H1 (cell line): Measurements from ENCODE around the gene PLEKHG3. TPM values are rescaled to one million over a fixed set of nuclear protein-coding genes. Genes with fewer than 3 reads are reported as not detected.
A peak's percentile ranks its signal among the peaks of the same experiment; 100 is the strongest.

Experiments
- CTCF ChIA-PET: fragments of 300-600 bp; sonication (Branson Sonifier 250); formaldehyde crosslinking; loops from one replicate; lab custom pipeline; 2021; ENCODE audit not compliant: partially characterized antibody; lab: Charles Lee
- POLR2A ChIA-PET: fragments of 300-600 bp; sonication (Branson Sonifier 250); formaldehyde crosslinking; loops from one replicate; lab custom pipeline; 2021; ENCODE audit warnings: inconsistent platforms; ENCODE audit not compliant: partially characterized antibody; lab: Charles Lee
- DNase-seq, 2 experiments: peaks; one replicate each; pipeline versions ENCODE4 v3.0.0 to v3.0.0-alpha.2; 2010 to 2022; ENCODE audit warnings: low spot score in 2 of 2, low read depth in 1 of 2, mixed read lengths in 1 of 2
- FAIRE-seq: peaks from 2 replicates; lab custom pipeline; 2011; peaks lifted over from hg19 to GRCh38; lab: Jason Lieb, UNC
- H2AFZ ChIP-seq: 2 replicates; pipeline ENCODE4 v1.8.1; 2012; ENCODE audit warnings: low read length, inconsistent platforms
- H2AK5ac ChIP-seq: 2 replicates; pipeline ENCODE4 v1.6.1; 2013; ENCODE audit warnings: low read depth, low read length
- H2BK120ac ChIP-seq: replicated peaks from 2 replicates; pipeline ENCODE3; 2013; ENCODE audit warnings: low read depth, low read length, inconsistent platforms
- H2BK12ac ChIP-seq: 2 replicates; pipeline ENCODE4 v1.6.1; 2013; ENCODE audit warnings: low read depth, low read length
- H2BK15ac ChIP-seq: 2 replicates; pipeline ENCODE4 v1.6.1; 2013; ENCODE audit warnings: low read length
- H2BK20ac ChIP-seq: 2 replicates; pipeline ENCODE4 v1.6.1; 2013; ENCODE audit warnings: low read length
- H2BK5ac ChIP-seq: 2 replicates; pipeline ENCODE4 v1.6.1; 2013; ENCODE audit warnings: low read depth, low read length
- H3K14ac ChIP-seq: 2 replicates; pipeline ENCODE4 v1.6.1; 2013; ENCODE audit warnings: inconsistent platforms; ENCODE audit not compliant: insufficient read length
- H3K18ac ChIP-seq: 2 replicates; pipeline ENCODE4 v1.6.1; 2013; ENCODE audit warnings: low read length; ENCODE audit errors: extremely low read depth
- H3K23ac ChIP-seq: 2 replicates; pipeline ENCODE4 v1.6.1; 2013; ENCODE audit warnings: inconsistent platforms; ENCODE audit not compliant: insufficient read length
- H3K23me2 ChIP-seq: 2 replicates; pipeline ENCODE4 v1.6.1; 2013; ENCODE audit warnings: low read depth, low read length
- H3K27ac ChIP-seq: 2 replicates; pipeline ENCODE4 v1.6.1; 2011; ENCODE audit warnings: low read depth, low read length, inconsistent platforms
- H3K27me3 ChIP-seq, 4 experiments: replicated peaks in 1 of 4; 1 replicate in 1 of 4; 2 replicates in 3 of 4; pipeline versions ENCODE4 v1.6.1 to v1.8.1; 2011 to 2013; ENCODE audit warnings: low read length in 3 of 4, mild to moderate bottlenecking in 3 of 4, inconsistent platforms in 2 of 4, mixed read lengths in 2 of 4, moderate library complexity in 1 of 4; ENCODE audit not compliant: control insufficient read depth in 3 of 4, insufficient read depth in 3 of 4; ENCODE audit errors: extremely low read depth in 1 of 4
- H3K36me3 ChIP-seq, 4 experiments: 2 replicates each; pipeline versions ENCODE4 v1.6.1 to v1.8.1; 2011 to 2013; ENCODE audit warnings: mild to moderate bottlenecking in 4 of 4, low read length in 3 of 4, moderate library complexity in 2 of 4, control low read depth in 1 of 4, inconsistent platforms in 1 of 4; ENCODE audit not compliant: insufficient read depth in 4 of 4, control insufficient read depth in 2 of 4
- H3K4ac ChIP-seq: replicated peaks from 2 replicates; pipeline ENCODE3; 2013; ENCODE audit warnings: low read length, low read depth, mixed read lengths, inconsistent platforms; ENCODE audit not compliant: insufficient read length
- H3K4me1 ChIP-seq, 4 experiments: replicated peaks in 1 of 4; 1 replicate in 1 of 4; 2 replicates in 3 of 4; pipeline versions ENCODE4 v1.6.1 to v1.8.1; 2011 to 2013; ENCODE audit warnings: low read length in 3 of 4, inconsistent platforms in 2 of 4, mixed read lengths in 1 of 4; ENCODE audit not compliant: insufficient read depth in 4 of 4, control insufficient read depth in 3 of 4
- H3K4me2 ChIP-seq, 2 experiments: 2 replicates each; pipeline versions ENCODE4 v1.6.1 to v1.8.1; 2011 to 2013; ENCODE audit warnings: low read depth in 2 of 2, low read length in 2 of 2, control low read depth in 1 of 2, inconsistent platforms in 1 of 2, mild to moderate bottlenecking in 1 of 2; ENCODE audit not compliant: insufficient read depth in 1 of 2
- H3K4me3 ChIP-seq, 4 experiments: fragments of 200-600, 300-600 bp in 1 of 4; sonication (generic), shearing (Covaris generic), sonication (Bioruptor Twin) in 1 of 4; 2 replicates each; pipeline versions ENCODE4 v1.5.1 to v1.8.1; 2011 to 2016; ENCODE audit warnings: low read length in 4 of 4, low read depth in 3 of 4, control low read depth in 2 of 4, inconsistent platforms in 2 of 4, mild to moderate bottlenecking in 2 of 4, mixed read lengths in 1 of 4, moderate library complexity in 1 of 4; ENCODE audit not compliant: insufficient read depth in 2 of 4; ENCODE audit errors: extremely low read depth in 1 of 4
- H3K56ac ChIP-seq: replicated peaks from 2 replicates; pipeline ENCODE3; 2013; ENCODE audit warnings: low read depth, mild to moderate bottlenecking, mixed read lengths, low read length, inconsistent platforms; ENCODE audit not compliant: insufficient read length
- H3K79me1 ChIP-seq: 2 replicates; pipeline ENCODE4 v1.6.1; 2013; ENCODE audit warnings: low read depth, low read length, control low read depth
- H3K79me2 ChIP-seq, 2 experiments: 2 replicates each; pipeline versions ENCODE4 v1.6.1 to v1.8.1; 2012 to 2013; ENCODE audit warnings: low read length in 2 of 2, mild to moderate bottlenecking in 2 of 2, inconsistent platforms in 1 of 2; ENCODE audit not compliant: insufficient read depth in 2 of 2, control insufficient read depth in 1 of 2
- H3K9ac ChIP-seq, 4 experiments: replicated peaks in 1 of 4; 1 replicate in 1 of 4; 2 replicates in 3 of 4; pipeline versions ENCODE4 v1.6.1 to v1.8.1; 2011 to 2013; ENCODE audit warnings: low read depth in 3 of 4, low read length in 3 of 4, control low read depth in 2 of 4, mild to moderate bottlenecking in 2 of 4, moderate library complexity in 2 of 4, inconsistent platforms in 1 of 4; ENCODE audit errors: extremely low read depth in 1 of 4
- H3K9me3 ChIP-seq, 2 experiments: 2 replicates each; pipeline versions ENCODE4 v1.6.1 to v1.8.1; 2012 to 2013; ENCODE audit warnings: mild to moderate bottlenecking in 2 of 2, moderate library complexity in 2 of 2, control low read depth in 1 of 2, inconsistent platforms in 1 of 2, low read depth in 1 of 2, low read length in 1 of 2, mixed read lengths in 1 of 2; ENCODE audit not compliant: insufficient read depth in 2 of 2
- H4K20me1 ChIP-seq, 2 experiments: replicated peaks in 1 of 2; 2 replicates each; pipeline versions ENCODE3 to v1.8.1; 2011 to 2013; ENCODE audit warnings: inconsistent platforms in 2 of 2, low read length in 2 of 2, mild to moderate bottlenecking in 1 of 2; ENCODE audit not compliant: insufficient read depth in 2 of 2, control insufficient read depth in 1 of 2
- H4K5ac ChIP-seq: 2 replicates; pipeline ENCODE4 v1.6.1; 2013; ENCODE audit warnings: low read length, low read depth, mixed read lengths, inconsistent platforms; ENCODE audit not compliant: insufficient read length
- H4K8ac ChIP-seq: 2 replicates; pipeline ENCODE4 v1.8.0; 2013; ENCODE audit warnings: mild to moderate bottlenecking, moderate library complexity, low read length, inconsistent platforms; ENCODE audit not compliant: insufficient read depth; ENCODE audit errors: extremely low read depth
- H4K91ac ChIP-seq: replicated peaks from 2 replicates; pipeline ENCODE3; 2013; ENCODE audit warnings: low read length, mixed read lengths, inconsistent platforms; ENCODE audit not compliant: insufficient read length
- E2F6 ChIP-seq: IDR thresholded peaks from 2 replicates; pipeline ENCODE4 v1.6.1; 2012; ENCODE audit warnings: inconsistent platforms
- POLR2AphosphoS5 ChIP-seq: IDR thresholded peaks from 2 replicates; pipeline ENCODE4 v1.6.1; 2011; ENCODE audit warnings: low read depth, low read length
- WGBS, 2 experiments: shearing (Covaris generic) in 1 of 2; methylation state at CpG; one replicate each; pipeline versions ENCODE4 v1.1.6 to v1.1.7; 2013 to 2015; ENCODE audit warnings: low lambda C conversion rate in 2 of 2, mixed read lengths in 2 of 2, inconsistent platforms in 1 of 2, low coverage in 1 of 2, missing lambda C conversion rate in 1 of 2; ENCODE audit not compliant: insufficient replicate concordance in 2 of 2, insufficient coverage in 1 of 2, insufficient read length in 1 of 2; ENCODE audit errors: extremely low coverage in 1 of 2, missing lambda C conversion rate in 1 of 2; 5-methylcytosine and 5-hydroxymethylcytosine counted together
- polyA plus RNA-seq, 7 experiments: library from polyadenylated mRNA; depleted of rRNA in 3 of 7; stranded (reverse) in 5 of 7; unstranded in 2 of 7; fragments of >200 nt in 5 of 7; fragments of 200-250 nt in 2 of 7; gene quantifications; 1 replicate in 5 of 7; 2 replicates in 1 of 7; 4 replicates in 1 of 7; pipeline versions ENCODE4 v1.2.1 to v1.2.3, GENCODE V29; 2011 to 2013; ENCODE audit warnings: missing spikeins in 2 of 7, mixed read lengths in 2 of 7
- total RNA-seq: library from RNA; stranded (reverse); fragmentation: NEBNext Ultra II Directional; extraction: Animal tissue kit (Norgen Biotek cat#: 25700); gene quantifications from 2 replicates; pipeline ENCODE4 v1.2.1, GENCODE V29; 2021

PLEKHG3 gene
- total and polyA plus RNA-seq, 2 of the 8 experiments (the other 6 are each of a cell fraction or from before 2014, with no cell fraction given) = 43.4 to 90.6 TPM

- Histone ChIP-seq H2BK15ac (no peak overlapping the region), H4K91ac (no peak overlapping the region), H3K14ac (no peak overlapping the region), H3K79me2 (no peaks in the 10 kb centered on the region), H2BK20ac (no peak overlapping the region), H3K27ac (no peak overlapping the region), H3K4me3 (no peak overlapping the region), H2BK120ac (no peak overlapping the region), H3K9me3 (no peaks in the 10 kb centered on the region), H3K27me3 (no peaks in the 10 kb centered on the region; a peak in 1 of 7 replicates), H3K36me3 (peaks cover 0 to 3% (median under 1%) of the 10 kb centered on the region in 4 experiments; a peak in 3 of 8 replicates), H3K4ac (no peak overlapping the region), H2AK5ac (no peak overlapping the region), H3K18ac (no peak overlapping the region), H2BK12ac (no peak overlapping the region), H4K20me1 (no peaks in the 10 kb centered on the region), H3K79me1 (no peaks in the 10 kb centered on the region), H4K8ac (no peak overlapping the region), H3K56ac (no peak overlapping the region), H3K23ac (no peak overlapping the region), H2BK5ac (no peak overlapping the region), H3K9ac (no peak overlapping the region), H2AFZ (no peak overlapping the region), H4K5ac (no peak overlapping the region), H3K4me1 (peaks cover 0 to 11% (median 4%) of the 10 kb centered on the region in 4 experiments; a peak in 6 of 7 replicates), H3K23me2 (no peaks in the 10 kb centered on the region), H3K4me2 (no peak overlapping the region)
- POLR2A ChIA-PET = interaction anchor here (0.9 to 1.3 kb wide), 2 partner anchors 10 to 38 kb away, joined by 3 to 5 read pairs; no protein-coding TSS in a partner anchor
- 0 out of 2 replicates have a peak, but pooled peaks have one; percentile 17 for TF ChIP-seq POLR2AphosphoS5
- no peak for TF ChIP-seq E2F6
- 81% methylated on average over 3 of the region's 5 CpGs; no CpG with 5 or more reads in 1 of the 2 experiments for WGBS, 2 experiments
- FAIRE-seq (no peak), DNase-seq (no peak)
- CTCF ChIA-PET = interaction anchor here (1.0 kb wide), 1 partner anchor 83 kb away, joined by 3 read pairs; no protein-coding TSS in a partner anchor
Measured at GRCh38 chr14:64754685-64755084, 50.5 kb downstream of the PLEKHG3 start.
